NCI-H1694 (cell line): ENCODE measurements around the gene TMEM203.
"Not testable (repeated sequence)": the region's sequence is repeated elsewhere in the genome, so short reads cannot be mapped to it uniquely, and the experiment has no call there.

ENCODE experiments used
- DNase-seq: peaks from one replicate; lab custom pipeline; 2025; lab: John Stamatoyannopoulos, UW

Gene TMEM203

GRCh38 chr9:137241490-137242268 is 36.2 kb upstream of the TMEM203 start:
- DNase-seq: no peak

GRCh38 chr9:137240841-137241489 is 35.5 kb upstream of the TMEM203 start, which contains the start of gene TUBB4B:
Gene TUBB4B (plus strand): TSS chr9:137241287. CDS start chr9:137241361, 74 bp downstream.
- DNase-seq: peak; percentile 99

GRCh38 chr9:137240318-137240840 is 34.9 kb upstream of the TMEM203 start:
- peak; percentile 28 for DNase-seq

GRCh38 chr9:137239541-137240200 is 34.2 kb upstream of the TMEM203 start:
- DNase-seq: not testable (repeated sequence)

- DNase-seq: no peak
Observed at GRCh38 chr9:137237759-137238726, 32.6 kb upstream of the TMEM203 start.

GRCh38 chr9:137236936-137237421 is 31.5 kb upstream of the TMEM203 start:
- no peak for DNase-seq

- peak; percentile 54 for DNase-seq
Observed at GRCh38 chr9:137236238-137236935, 30.9 kb upstream of the TMEM203 start.

- DNase-seq: no peak
Observed at GRCh38 chr9:137235424-137236237, 30.2 kb upstream of the TMEM203 start.

GRCh38 chr9:137234758-137235423 is 29.4 kb upstream of the TMEM203 start:
- no peak for DNase-seq

- no peak for DNase-seq
Observed at GRCh38 chr9:137234055-137234697, 28.7 kb upstream of the TMEM203 start.

GRCh38 chr9:137233143-137233980 is 27.9 kb upstream of the TMEM203 start:
- DNase-seq: no peak

- no peak for DNase-seq
Observed at GRCh38 chr9:137232510-137232909, 27.1 kb upstream of the TMEM203 start.

- DNase-seq: no peak
Observed at GRCh38 chr9:137232101-137232500, 26.7 kb upstream of the TMEM203 start.

- DNase-seq: no peak
Observed at GRCh38 chr9:137231372-137232039, 26.1 kb upstream of the TMEM203 start.

GRCh38 chr9:137230705-137231371 is 25.4 kb upstream of the TMEM203 start, which contains the start of gene SLC34A3:
Gene SLC34A3 (plus strand): TSS chr9:137230901. CDS start chr9:137231703, 802 bp downstream.
- no peak for DNase-seq

GRCh38 chr9:137229903-137230704 is 24.7 kb upstream of the TMEM203 start:
- DNase-seq: no peak
